Measurements from ENCODE around the gene SVBP.

Gene SVBP

GRCh38 chr1:42824481-42825035 is 7.4 kb upstream of the SVBP start:
- TF ChIP-seq REST (IDR thresholded peaks at IDR 0.05; ENCODE audit: insufficient read depth in 1 of 2, low read depth in 2 of 2, low read length in 2 of 2), result no peak
- TF ChIP-seq TAF1 (IDR thresholded peaks at IDR 0.05; ENCODE audit: borderline replicate concordance, insufficient read depth, low read length), result no peak
- TF ChIP-seq FOXP2 (optimal IDR thresholded peaks at IDR 0.05; ENCODE audit: borderline replicate concordance, extremely low read depth, extremely low read length, insufficient read depth), result no peak
- no peak for TF ChIP-seq POLR2AphosphoS5 (IDR thresholded peaks at IDR 0.05; ENCODE audit: low read depth, low read length)
- no peak for TF ChIP-seq SIN3A (IDR thresholded peaks at IDR 0.05; ENCODE audit: borderline replicate concordance, insufficient read depth, low read length)

DNA sequence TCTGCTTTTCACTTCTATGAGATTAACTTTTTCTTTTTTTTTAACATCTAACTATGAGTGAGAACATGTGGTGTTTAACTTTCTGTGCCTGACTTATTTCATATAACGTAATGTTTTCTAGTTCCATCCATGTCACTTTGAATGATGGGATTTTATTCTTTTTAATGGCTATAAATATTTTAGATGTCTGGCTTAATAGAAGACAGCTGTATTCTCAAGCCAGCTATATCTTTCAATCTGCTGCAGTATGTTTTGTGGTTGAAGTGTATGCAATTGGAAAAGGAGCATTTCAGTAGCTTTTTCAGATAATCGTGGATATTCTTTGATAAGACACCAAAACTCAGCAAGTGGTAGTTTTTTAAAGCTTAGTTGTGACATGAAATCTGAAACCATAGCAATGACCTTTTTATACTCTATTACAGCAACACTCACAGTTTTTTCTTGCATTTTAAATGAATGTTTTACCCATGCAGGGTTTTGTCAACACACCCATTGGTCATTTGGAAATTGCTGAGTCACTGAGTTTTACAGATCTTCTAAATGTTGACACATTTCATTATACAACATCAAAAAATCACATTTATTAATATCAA is 5.7 kb upstream of the SVBP start:
- TF ChIP-seq REST (IDR thresholded peaks at IDR 0.05; ENCODE audit: insufficient read depth in 1 of 2, low read depth in 2 of 2, low read length in 2 of 2) (no peak), POLR2AphosphoS5 (IDR thresholded peaks at IDR 0.05; ENCODE audit: low read depth, low read length) (no peak), FOXP2 (optimal IDR thresholded peaks at IDR 0.05; ENCODE audit: borderline replicate concordance, extremely low read depth, extremely low read length, insufficient read depth) (no peak), TAF1 (IDR thresholded peaks at IDR 0.05; ENCODE audit: borderline replicate concordance, insufficient read depth, low read length) (no peak), SIN3A (IDR thresholded peaks at IDR 0.05; ENCODE audit: borderline replicate concordance, insufficient read depth, low read length) (no peak)

- TF ChIP-seq REST (IDR thresholded peaks at IDR 0.05; ENCODE audit: insufficient read depth in 1 of 2, low read depth in 2 of 2, low read length in 2 of 2) (no peak), FOXP2 (optimal IDR thresholded peaks at IDR 0.05; ENCODE audit: borderline replicate concordance, extremely low read depth, extremely low read length, insufficient read depth) (no peak), POLR2AphosphoS5 (IDR thresholded peaks at IDR 0.05; ENCODE audit: low read depth, low read length) (no peak), SIN3A (IDR thresholded peaks at IDR 0.05; ENCODE audit: borderline replicate concordance, insufficient read depth, low read length) (no peak)
These were observed 4.5 kb upstream of the SVBP start for GRCh38 chr1:42821690-42822089.

- no peak for TF ChIP-seq REST (IDR thresholded peaks at IDR 0.05; ENCODE audit: insufficient read depth in 1 of 2, low read depth in 2 of 2, low read length in 2 of 2)
- TF ChIP-seq TAF1 (IDR thresholded peaks at IDR 0.05; ENCODE audit: borderline replicate concordance, insufficient read depth, low read length), result no peak
- TF ChIP-seq FOXP2 (optimal IDR thresholded peaks at IDR 0.05; ENCODE audit: borderline replicate concordance, extremely low read depth, extremely low read length, insufficient read depth), result no peak
- no peak for TF ChIP-seq POLR2AphosphoS5 (IDR thresholded peaks at IDR 0.05; ENCODE audit: low read depth, low read length)
- no peak for TF ChIP-seq SIN3A (IDR thresholded peaks at IDR 0.05; ENCODE audit: borderline replicate concordance, insufficient read depth, low read length)
These were observed 3.6 kb upstream of the SVBP start for GRCh38 chr1:42820813-42821212.
